HEK293 (cell line): ENCODE results near the gene SPIRE1.

Experiments used
- CTCF ChIP-seq: fragments of 450-650 bp; formaldehyde crosslinking; IDR thresholded peaks from 2 replicates; pipeline ENCODE4 v1.5.1; 2016; ENCODE audit warnings: missing biosample characterization, missing genetic modification characterization
- HOXA7 ChIP-seq: sonication (generic); formaldehyde crosslinking; IDR thresholded peaks from 2 replicates; pipeline ENCODE4 v1.8.1; 2022; ENCODE audit warnings: missing genetic modification reagents, borderline replicate concordance
- KLF7 ChIP-seq: fragments of 450-650 bp; formaldehyde crosslinking; IDR thresholded peaks from 2 replicates; pipeline ENCODE4 v1.5.1; 2016; ENCODE audit warnings: missing biosample characterization, missing genetic modification characterization, borderline replicate concordance
- PATZ1 ChIP-seq: fragments of 450-650 bp; formaldehyde crosslinking; IDR thresholded peaks from 2 replicates; pipeline ENCODE4 v1.5.1; 2016; ENCODE audit warnings: missing biosample characterization, missing genetic modification characterization
- PBX3 ChIP-seq: sonication (generic); formaldehyde crosslinking; IDR thresholded peaks from 2 replicates; pipeline ENCODE4 v1.8.1; 2022; ENCODE audit warnings: mild to moderate bottlenecking, moderate library complexity, missing genetic modification reagents
- PRDM6 ChIP-seq: fragments of 450-650 bp; formaldehyde crosslinking; IDR thresholded peaks from 2 replicates; pipeline ENCODE4 v1.5.1; 2017; ENCODE audit warnings: missing biosample characterization, missing genetic modification characterization
- ZNF148 ChIP-seq: fragments of 450-650 bp; formaldehyde crosslinking; IDR thresholded peaks from 2 replicates; pipeline ENCODE4 v1.5.0; 2017; ENCODE audit warnings: missing biosample characterization, missing genetic modification characterization, borderline replicate concordance
- ZNF626 ChIP-seq: fragments of 450-650 bp; sonication (Bioruptor Pico); formaldehyde crosslinking; IDR thresholded peaks from 2 replicates; pipeline ENCODE4 v1.5.1; 2018; ENCODE audit warnings: missing biosample characterization, missing genetic modification characterization, inconsistent platforms

- TF ChIP-seq CTCF (tag by site-specific recombination): no peak
- no peak for TF ChIP-seq HOXA7 (CRISPR knock-in tag)
- TF ChIP-seq KLF7 (tag by site-specific recombination): no peak
- TF ChIP-seq PATZ1: no peak
- TF ChIP-seq ZNF626 (tag by site-specific recombination): no peak
- no peak for TF ChIP-seq PRDM6
- no peak for TF ChIP-seq PBX3 (CRISPR knock-in tag)
- no peak for TF ChIP-seq ZNF148 (tag by site-specific recombination)
Observed at GRCh38 chr18:12589448-12589847, 68.5 kb downstream of the SPIRE1 start.
